Body of pancreas (tissue), 4 donors: ENCODE measurements around the gene EIF3F.

Experiments used
- POLR2A ChIP-seq, 3 donors: fragments of 450-650 bp; IDR thresholded peaks; one replicate each; pipeline ENCODE4 v1.6.1; 2016; ENCODE audit warnings: antibody characterized with exemption in 3 of 3, mild to moderate bottlenecking in 2 of 3
- TF ChIP-seq, protein P1 (sequence below), 7 experiments: fragments of 450-650 bp in 4 of 7; fragments of 200-600 bp in 3 of 7; sonication (generic) in 3 of 7; IDR thresholded peaks; one replicate each; pipeline ENCODE4 v1.5.1; 2016 to 2019; ENCODE audit warnings: antibody characterized with exemption in 7 of 7

- TF ChIP-seq, protein P1, sequence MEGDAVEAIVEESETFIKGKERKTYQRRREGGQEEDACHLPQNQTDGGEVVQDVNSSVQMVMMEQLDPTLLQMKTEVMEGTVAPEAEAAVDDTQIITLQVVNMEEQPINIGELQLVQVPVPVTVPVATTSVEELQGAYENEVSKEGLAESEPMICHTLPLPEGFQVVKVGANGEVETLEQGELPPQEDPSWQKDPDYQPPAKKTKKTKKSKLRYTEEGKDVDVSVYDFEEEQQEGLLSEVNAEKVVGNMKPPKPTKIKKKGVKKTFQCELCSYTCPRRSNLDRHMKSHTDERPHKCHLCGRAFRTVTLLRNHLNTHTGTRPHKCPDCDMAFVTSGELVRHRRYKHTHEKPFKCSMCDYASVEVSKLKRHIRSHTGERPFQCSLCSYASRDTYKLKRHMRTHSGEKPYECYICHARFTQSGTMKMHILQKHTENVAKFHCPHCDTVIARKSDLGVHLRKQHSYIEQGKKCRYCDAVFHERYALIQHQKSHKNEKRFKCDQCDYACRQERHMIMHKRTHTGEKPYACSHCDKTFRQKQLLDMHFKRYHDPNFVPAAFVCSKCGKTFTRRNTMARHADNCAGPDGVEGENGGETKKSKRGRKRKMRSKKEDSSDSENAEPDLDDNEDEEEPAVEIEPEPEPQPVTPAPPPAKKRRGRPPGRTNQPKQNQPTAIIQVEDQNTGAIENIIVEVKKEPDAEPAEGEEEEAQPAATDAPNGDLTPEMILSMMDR (IDR thresholded peaks at IDR 0.05): no peak
- TF ChIP-seq POLR2A (IDR thresholded peaks at IDR 0.05): no peak
Measured at GRCh38 chr11:8045839-8046238, 58.7 kb downstream of the EIF3F start.
